SHP77 treated with DMSO at 0.1 percent for 48 hours (cell line): ENCODE data around the gene SULT6B1.

ENCODE experiments used
- DNase-seq: peaks from one replicate; lab custom pipeline; 2025; lab: John Stamatoyannopoulos, UW

Gene SULT6B1

DNA sequence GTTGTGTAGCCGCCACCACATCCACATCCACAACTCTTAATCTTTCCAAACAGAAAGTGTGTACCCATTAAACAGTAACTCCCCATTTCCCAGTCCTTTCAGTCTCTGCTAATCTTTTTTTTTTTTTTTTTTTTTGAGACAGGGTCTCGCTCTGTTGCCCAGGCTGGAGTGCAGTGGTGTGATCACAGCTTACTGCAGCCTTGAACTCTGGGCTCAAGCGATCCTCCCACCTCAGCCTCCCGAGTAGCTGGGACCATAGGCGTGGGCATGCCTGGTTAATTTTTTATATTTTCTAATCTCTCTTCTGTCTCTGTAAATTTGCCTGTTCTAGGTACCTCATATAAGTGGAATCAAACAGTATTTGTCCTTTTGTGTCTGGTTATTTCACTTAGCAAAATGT, 35.2 kb downstream of the SULT6B1 start:
- no peak for DNase-seq

DNA sequence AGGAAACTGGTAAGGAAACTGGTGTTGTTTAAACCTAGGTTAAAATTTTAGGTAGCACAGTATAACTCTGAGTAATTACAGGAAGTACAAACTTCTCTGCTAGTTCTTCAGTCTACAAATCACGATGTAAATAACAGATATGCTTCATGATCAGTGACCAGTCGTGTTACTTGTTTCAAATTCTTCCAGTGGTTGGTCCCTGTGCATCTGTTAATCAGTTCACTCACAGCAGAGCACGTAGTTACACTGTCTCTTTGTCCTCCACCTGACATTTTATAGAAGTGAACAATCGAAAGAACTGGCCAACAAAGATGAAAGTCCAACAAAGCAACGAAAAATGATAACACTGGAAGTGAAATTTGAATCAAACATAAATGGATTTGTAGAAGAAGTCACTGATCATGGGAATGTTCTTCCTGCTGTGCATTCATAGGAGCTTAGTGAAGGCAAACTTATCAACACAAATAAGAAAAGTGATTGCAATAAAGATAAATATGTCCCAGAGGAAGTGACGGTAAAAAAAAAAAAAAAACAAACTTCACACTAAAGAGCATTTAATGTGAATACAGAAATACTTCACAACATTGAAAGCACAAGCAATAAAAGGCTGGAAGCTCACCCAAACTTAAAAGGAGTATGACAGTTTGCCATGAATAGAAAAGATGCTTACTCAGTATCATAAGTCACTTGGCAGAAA, 38.7 kb downstream of the SULT6B1 start:
- no peak for DNase-seq

DNA sequence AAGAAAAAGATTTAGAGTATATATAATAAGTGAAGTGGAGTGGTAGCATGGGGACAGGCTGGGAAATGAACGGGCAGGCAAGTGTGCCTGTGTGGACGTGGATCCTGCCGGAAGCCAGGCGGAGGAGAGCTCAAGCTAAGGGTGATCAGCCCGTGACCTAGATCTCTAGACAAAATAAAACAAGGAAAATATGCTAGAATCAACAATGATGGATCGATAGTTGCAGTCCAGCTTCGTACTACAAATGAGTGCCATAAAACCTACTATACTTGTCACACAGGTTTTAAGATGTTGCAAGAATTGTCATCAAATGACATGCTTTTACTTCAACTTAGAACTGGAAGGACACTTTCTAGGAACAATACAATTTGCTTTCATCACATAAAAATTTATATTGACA, 40.1 kb downstream of the SULT6B1 start:
- no peak for DNase-seq

DNA sequence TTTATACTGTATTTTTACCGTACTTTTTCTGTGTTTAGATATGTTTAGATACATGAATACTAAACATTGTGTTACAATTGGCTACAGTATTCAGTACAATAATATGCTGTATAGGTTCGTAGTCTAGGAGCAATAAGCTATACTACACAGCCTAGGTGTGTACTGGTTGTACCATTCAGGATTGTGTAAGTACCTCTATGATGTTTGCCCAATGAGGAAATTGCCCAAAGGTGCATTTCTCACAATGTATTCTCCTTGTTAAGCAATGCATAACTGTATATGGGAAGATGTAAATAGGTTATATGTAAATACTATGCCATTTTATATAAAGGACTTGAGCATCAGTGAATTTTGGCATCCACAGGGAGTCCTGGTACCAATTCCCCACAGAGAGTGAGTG, 42.4 kb downstream of the SULT6B1 start:
- DNase-seq: no peak

DNA sequence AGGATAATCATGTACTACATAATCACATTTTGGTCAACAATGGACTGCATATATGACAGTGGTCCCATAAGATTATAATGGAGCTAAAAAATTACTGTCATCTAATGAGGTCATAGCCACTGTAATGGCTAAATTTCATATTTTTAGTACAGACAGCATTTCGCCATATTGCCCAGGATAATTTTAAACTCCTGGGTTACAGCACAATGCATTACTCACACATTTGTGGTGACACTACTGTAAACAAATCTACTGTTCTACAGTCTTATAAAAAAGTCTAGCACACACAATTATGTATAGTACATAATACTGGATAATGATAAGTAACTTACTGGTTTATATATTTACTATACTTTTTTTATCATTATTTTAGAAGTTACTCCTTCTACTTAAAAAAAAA, 44.5 kb downstream of the SULT6B1 start:
- no peak for DNase-seq

DNA sequence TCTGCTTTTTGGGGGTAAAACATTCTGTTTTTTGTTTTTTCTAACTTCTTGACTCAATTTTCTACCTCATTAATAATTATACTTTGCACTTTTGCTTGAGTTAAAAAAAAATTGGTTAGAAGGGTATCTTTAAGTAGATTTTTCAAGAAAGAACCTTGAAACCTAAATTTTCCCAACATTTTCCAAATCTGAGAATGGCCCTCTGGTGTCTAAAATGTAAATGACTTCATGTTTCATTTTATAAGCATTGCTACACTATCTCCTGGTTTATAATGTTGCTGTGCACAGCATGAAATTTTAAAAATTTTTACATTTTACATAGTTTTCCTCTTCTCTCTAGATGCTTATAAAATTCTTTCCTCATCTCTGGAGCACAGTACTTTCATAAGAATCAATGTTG, 45.9 kb downstream of the SULT6B1 start:
- DNase-seq: no peak

DNA sequence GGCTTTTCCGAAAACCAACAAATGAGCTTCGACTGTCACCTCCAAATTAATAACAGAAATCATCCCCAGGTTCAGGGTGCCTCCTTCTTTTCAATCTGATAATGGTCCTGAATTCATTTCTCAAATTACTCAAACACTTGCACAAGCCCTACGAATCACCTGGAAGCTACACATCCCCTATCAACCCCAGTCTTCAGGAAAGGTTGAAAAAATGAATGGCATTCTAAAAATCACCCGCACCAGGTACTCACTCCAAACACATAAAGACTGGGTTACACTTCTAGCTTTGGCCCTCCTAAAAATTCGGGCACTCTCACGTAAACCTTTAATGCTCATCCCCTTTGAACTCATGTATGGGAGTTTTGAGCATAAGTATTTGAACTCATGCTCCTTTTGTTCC, 55.6 kb downstream of the SULT6B1 start:
- DNase-seq: no peak

DNA sequence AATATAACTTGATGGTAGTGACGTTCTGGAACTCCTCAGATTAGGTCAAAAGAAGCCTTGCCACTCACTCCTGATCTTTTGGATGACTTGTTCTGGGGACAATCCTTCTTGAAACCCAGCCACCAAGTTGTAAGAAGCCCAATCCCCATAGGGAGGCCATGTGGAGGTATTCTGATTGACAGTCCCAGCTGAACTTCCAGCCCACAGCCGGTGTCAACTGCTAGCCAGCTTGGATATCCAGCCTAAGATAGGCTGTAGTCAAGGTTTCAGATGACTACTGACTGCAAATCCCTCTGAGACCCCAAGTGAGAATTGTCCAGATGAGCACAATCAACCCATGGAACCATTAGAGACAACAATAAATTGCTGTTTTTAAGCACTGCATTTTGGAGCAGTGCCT, 63.1 kb downstream of the SULT6B1 start:
- no peak for DNase-seq

DNA sequence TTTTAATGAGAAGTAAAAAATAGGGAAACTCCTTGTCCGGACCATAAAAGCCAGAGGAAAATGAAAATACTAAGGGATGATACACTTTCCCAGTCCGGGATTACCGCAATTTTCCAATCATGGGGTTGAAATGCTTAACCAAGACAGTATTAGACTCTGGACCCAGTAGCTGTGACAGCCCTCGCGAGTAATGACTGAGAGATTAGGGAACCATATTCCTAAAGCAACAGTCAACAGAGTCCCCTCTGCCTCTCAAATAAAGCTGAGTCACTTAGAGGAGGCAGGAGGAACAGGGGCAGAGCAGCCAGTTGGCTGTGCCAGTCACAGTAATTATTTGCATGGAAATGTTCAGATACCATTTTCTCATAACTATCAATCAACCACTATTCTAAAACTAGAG, 69.3 kb downstream of the SULT6B1 start:
- DNase-seq: no peak
